SH-SY5Y (cell line): Measurements from ENCODE around the gene LRWD1.

Experiments
- GATA2 ChIP-seq: IDR thresholded peaks from 2 replicates; pipeline ENCODE4 v1.6.1; 2011; ENCODE audit warnings: mild to moderate bottlenecking, low read depth, low read length
- GATA3 ChIP-seq: IDR thresholded peaks from 2 replicates; pipeline ENCODE4 v1.6.1; 2011; ENCODE audit warnings: low read depth, mild to moderate bottlenecking, low read length, moderate library complexity

DNA sequence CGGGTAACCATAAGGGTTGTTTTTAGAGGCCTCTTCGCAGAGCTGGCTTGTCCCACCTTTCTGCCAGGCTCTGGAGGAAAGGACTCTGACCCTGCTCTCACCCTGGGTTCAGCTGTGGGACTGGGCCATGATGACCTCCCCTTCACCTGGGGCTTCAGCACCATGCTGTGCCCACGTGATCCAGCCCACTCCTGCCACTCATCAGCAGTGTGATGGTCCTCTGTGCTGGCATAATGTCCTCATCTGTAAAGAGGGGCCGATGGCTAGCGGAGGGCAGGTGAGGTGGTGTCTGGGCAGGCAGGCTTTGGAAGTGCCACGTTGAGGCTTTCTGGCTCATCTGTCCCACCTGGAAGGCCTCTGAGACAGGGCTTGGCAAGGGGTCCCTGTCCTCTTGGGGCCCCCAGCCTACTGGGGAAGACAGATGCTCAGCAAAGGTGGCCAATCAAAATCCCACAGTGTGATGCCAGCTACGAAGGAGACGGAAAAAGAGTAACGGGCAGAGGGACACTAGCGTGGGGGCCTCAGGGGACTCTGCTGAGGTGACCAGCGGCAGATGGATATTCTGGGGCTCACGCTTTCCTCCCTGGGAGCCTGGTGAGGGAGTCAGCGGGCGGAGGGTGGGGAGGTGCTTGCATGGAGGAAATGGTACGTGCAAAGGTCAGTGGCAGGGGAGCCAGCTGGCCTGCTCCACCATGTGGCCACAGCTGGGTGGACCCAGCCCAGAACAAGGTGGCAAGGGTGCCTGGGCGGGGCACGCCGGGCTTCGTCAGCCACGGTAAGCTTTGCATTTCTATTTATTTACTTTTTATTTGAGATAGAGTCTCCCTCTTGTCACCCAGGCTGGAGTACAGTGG is 5.4 kb downstream of the LRWD1 start:
- TF ChIP-seq GATA2 (no peak), GATA3 (no peak)
